OCI-LY7 (cell line): ENCODE data around the gene CDK14. TPM values are rescaled to one million over a fixed set of nuclear protein-coding genes. Genes with fewer than 3 reads are reported as not detected.

Experiments used
- BruUV-seq: library from RNA; stranded (reverse); fragments of 400-500 nt; replicated peaks from 2 replicates; lab custom pipeline; 2021; lab: Mats Ljungman, UMichigan
- CTCF ChIA-PET: fragments of 300-600 bp; sonication (Branson Sonifier 250); formaldehyde crosslinking; loops from one replicate; lab custom pipeline; 2022; ENCODE audit warnings: antibody characterized with exemption; ENCODE audit not compliant: unreplicated experiment; lab: Charles Lee
- POLR2A ChIA-PET: fragments of 300-600 bp; sonication (Branson Sonifier 250); formaldehyde crosslinking; loops from one replicate; lab custom pipeline; 2022; ENCODE audit warnings: antibody characterized with exemption; lab: Charles Lee
- DNase-seq: peaks from one replicate; pipeline ENCODE4 v3.0.0-alpha.2; 2015; ENCODE audit warnings: low spot score
- H2AFZ ChIP-seq: fragments of 200-600 bp; sonication (generic), shearing (Covaris generic); 2 replicates; pipeline ENCODE4 v1.6.1; 2014; ENCODE audit warnings: mild to moderate bottlenecking, antibody characterized with exemption, low read length, moderate library complexity
- H3K27ac ChIP-seq: fragments of 200-600 bp; sonication (generic); 2 replicates; pipeline ENCODE4 v1.5.1; 2014; ENCODE audit warnings: mixed run types, low read depth, mild to moderate bottlenecking, moderate library complexity, low read length, inconsistent platforms; ENCODE audit not compliant: poor library complexity, severe bottlenecking
- H3K36me3 ChIP-seq: fragments of 200-600 bp; sonication (generic); 2 replicates; pipeline ENCODE4 v1.6.1; 2014; ENCODE audit warnings: mild to moderate bottlenecking, antibody characterized with exemption, low read length, moderate library complexity, mixed read lengths; ENCODE audit not compliant: insufficient read depth
- H3K4me1 ChIP-seq: fragments of 200-600 bp; sonication (generic); 2 replicates; pipeline ENCODE4 v1.5.1; 2014; ENCODE audit warnings: mild to moderate bottlenecking, low read length; ENCODE audit not compliant: insufficient read depth, poor library complexity, severe bottlenecking
- H3K4me2 ChIP-seq: fragments of 200-600 bp; sonication (generic); 2 replicates; pipeline ENCODE4 v1.6.1; 2014; ENCODE audit warnings: mild to moderate bottlenecking, low read length
- H3K4me3 ChIP-seq: fragments of 200-600 bp; sonication (generic); 2 replicates; pipeline ENCODE4 v1.5.1; 2014; ENCODE audit warnings: mild to moderate bottlenecking, low read depth, low read length; ENCODE audit not compliant: poor library complexity, severe bottlenecking
- H3K79me2 ChIP-seq: fragments of 200-600 bp; sonication (generic); 2 replicates; pipeline ENCODE4 v1.6.1; 2016; ENCODE audit warnings: low read depth, mild to moderate bottlenecking, low read length, moderate library complexity, mixed read lengths; ENCODE audit not compliant: insufficient read depth
- H3K9me2 ChIP-seq: fragments of 200-600 bp; sonication (generic); 2 replicates; pipeline ENCODE4 v1.6.1; 2016; ENCODE audit warnings: mild to moderate bottlenecking, low read length, mixed read lengths; ENCODE audit not compliant: insufficient read depth
- H3K9me3 ChIP-seq: fragments of 200-600 bp; sonication (generic); 2 replicates; pipeline ENCODE4 v1.6.1; 2014; ENCODE audit warnings: mild to moderate bottlenecking, mixed run types, low read length, mixed read lengths
- H4K20me1 ChIP-seq: fragments of 200-600 bp; sonication (generic); 2 replicates; pipeline ENCODE4 v1.6.1; 2014; ENCODE audit warnings: mild to moderate bottlenecking, antibody characterized with exemption, low read length, moderate library complexity, mixed read lengths; ENCODE audit not compliant: insufficient read depth
- EZH2phosphoT487 ChIP-seq: fragments of 200-600 bp; sonication (generic); IDR thresholded peaks from 2 replicates; pipeline ENCODE4 v1.6.1; 2018; ENCODE audit warnings: low read depth, borderline replicate concordance, mild to moderate bottlenecking, mixed run types, antibody characterized with exemption, low read length, moderate library complexity, mixed read lengths
- intact Hi-C: fragments of 100-400 bp; cut with micrococcal nuclease; formaldehyde crosslinking; loops from one replicate; pipeline ENCODE4 v1.10.0; 2022; ENCODE audit not compliant: unreplicated experiment
- total RNA-seq, 2 experiments: library from RNA; depleted of rRNA in 1 of 2; stranded (reverse); fragments of >200 nt in 1 of 2; shearing (Covaris generic) in 1 of 2; gene quantifications; 2 replicates each; pipeline ENCODE4 v1.2.3, GENCODE V29; 2014 to 2022
- TF ChIP-seq, protein P1 (sequence below): fragments of 200-600 bp; sonication (generic); conservative IDR thresholded peaks from 2 replicates; pipeline ENCODE4 v1.5.1; 2014; ENCODE audit warnings: mild to moderate bottlenecking, antibody characterized with exemption, low read length, moderate library complexity, mixed read lengths

The CDK14 gene
- total RNA-seq, 2 experiments from 2014 or later, result 90.7 to 111 TPM

- Histone ChIP-seq H4K20me1 (peaks cover 3% of the 10 kb centered on the region; the same call in 1 of the 2 replicates), H3K36me3 (peaks cover 22% of the 10 kb centered on the region), H3K4me3 (no peak overlapping the region), H3K27ac (no peak overlapping the region), H3K79me2 (no peaks in the 10 kb centered on the region), H3K9me2 (no peaks in the 10 kb centered on the region), H2AFZ (no peak overlapping the region), H3K4me1 (peaks cover 10% of the 10 kb centered on the region), H3K9me3 (no peaks in the 10 kb centered on the region), H3K4me2 (no peak overlapping the region)
- CTCF ChIA-PET, result no interaction called here
- no peak for DNase-seq
- POLR2A ChIA-PET, result interaction anchor here (1.1 kb wide), 1 partner anchor 206 kb away, joined by 3 read pairs; no protein-coding TSS in a partner anchor
- TF ChIP-seq, protein P1, sequence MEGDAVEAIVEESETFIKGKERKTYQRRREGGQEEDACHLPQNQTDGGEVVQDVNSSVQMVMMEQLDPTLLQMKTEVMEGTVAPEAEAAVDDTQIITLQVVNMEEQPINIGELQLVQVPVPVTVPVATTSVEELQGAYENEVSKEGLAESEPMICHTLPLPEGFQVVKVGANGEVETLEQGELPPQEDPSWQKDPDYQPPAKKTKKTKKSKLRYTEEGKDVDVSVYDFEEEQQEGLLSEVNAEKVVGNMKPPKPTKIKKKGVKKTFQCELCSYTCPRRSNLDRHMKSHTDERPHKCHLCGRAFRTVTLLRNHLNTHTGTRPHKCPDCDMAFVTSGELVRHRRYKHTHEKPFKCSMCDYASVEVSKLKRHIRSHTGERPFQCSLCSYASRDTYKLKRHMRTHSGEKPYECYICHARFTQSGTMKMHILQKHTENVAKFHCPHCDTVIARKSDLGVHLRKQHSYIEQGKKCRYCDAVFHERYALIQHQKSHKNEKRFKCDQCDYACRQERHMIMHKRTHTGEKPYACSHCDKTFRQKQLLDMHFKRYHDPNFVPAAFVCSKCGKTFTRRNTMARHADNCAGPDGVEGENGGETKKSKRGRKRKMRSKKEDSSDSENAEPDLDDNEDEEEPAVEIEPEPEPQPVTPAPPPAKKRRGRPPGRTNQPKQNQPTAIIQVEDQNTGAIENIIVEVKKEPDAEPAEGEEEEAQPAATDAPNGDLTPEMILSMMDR, result no peak
- no peak for TF ChIP-seq EZH2phosphoT487
- BruUV-seq, result no TSS peak
- intact Hi-C loops, result no loop called here
These were observed 487.9 kb downstream of the CDK14 start for GRCh38 chr7:91083855-91084644.

DNA sequence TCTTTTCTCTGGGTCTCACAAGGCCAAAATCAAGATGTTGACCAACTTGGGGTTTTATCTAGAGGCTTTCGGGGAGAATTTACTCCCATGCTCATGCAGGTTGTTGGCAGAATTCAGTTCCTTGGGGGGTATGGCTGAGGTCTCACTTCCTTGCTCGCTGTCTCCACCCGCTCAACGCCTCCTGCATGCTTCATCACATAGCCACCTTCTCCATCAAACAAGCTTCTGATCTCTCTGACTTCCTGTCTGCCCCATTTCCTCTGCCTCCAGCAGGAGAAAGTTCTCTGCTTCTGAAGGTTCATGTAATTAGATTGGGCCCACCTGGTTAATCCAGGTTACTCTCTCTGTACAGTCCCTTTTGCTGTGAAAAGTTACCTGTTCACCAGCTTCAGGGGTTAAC, 489.1 kb downstream of the CDK14 start:
- no peaks in the 10 kb centered on the region for H3K79me2 ChIP-seq
- no peak overlapping the region for H2AFZ ChIP-seq
- H3K9me3 ChIP-seq, result no peaks in the 10 kb centered on the region
- peaks cover 10% of the 10 kb centered on the region for H3K4me1 ChIP-seq
- H3K27ac ChIP-seq, result no peak overlapping the region
- ChIA-PET CTCF (no interaction called here), POLR2A (interaction anchor here (1.1 kb wide), 1 partner anchor 208 kb away, joined by 3 read pairs; no protein-coding TSS in a partner anchor)
- DNase-seq, result no peak
- H3K4me3 ChIP-seq, result no peak overlapping the region
- peaks cover 22% of the 10 kb centered on the region for H3K36me3 ChIP-seq
- TF ChIP-seq EZH2phosphoT487, result no peak
- TF ChIP-seq, protein P1, result no peak
- no peaks in the 10 kb centered on the region for H3K9me2 ChIP-seq
- intact Hi-C loops, result no loop called here
- H4K20me1 ChIP-seq, result peaks cover 3% of the 10 kb centered on the region; the same call in 1 of the 2 replicates
- H3K4me2 ChIP-seq, result no peak overlapping the region
- BruUV-seq, result no TSS peak

DNA sequence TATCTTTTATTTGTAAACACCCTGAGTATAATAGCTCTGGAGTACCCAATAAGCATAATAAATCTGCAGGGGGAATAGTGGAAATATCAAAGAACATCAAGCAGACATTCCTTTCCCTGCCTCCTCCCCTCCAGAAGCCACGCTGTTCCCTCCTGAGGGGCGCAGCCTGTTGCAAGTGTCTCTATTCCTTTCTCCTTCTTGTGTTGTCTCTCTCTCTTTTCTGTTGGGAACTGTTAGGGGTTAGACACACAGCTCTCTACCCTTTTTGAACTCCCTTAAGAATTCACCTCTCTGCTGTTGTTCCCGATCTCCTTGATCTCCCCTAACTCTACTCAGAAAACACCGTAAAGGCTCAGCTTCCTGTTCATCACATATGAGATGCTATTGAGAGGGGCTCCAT, 490.1 kb downstream of the CDK14 start:
- intact Hi-C loops, result no loop called here
- no peak overlapping the region for H3K4me2 ChIP-seq
- no peak for DNase-seq
- POLR2A ChIA-PET, result no interaction called here
- peaks cover 10% of the 10 kb centered on the region for H3K4me1 ChIP-seq
- H3K36me3 ChIP-seq, result peaks cover 22% of the 10 kb centered on the region
- no peaks in the 10 kb centered on the region for H3K9me3 ChIP-seq
- H3K79me2 ChIP-seq, result no peaks in the 10 kb centered on the region
- CTCF ChIA-PET, result no interaction called here
- H3K9me2 ChIP-seq, result no peaks in the 10 kb centered on the region
- H3K27ac ChIP-seq, result no peak overlapping the region
- TF ChIP-seq, protein P1, result no peak
- no peak for TF ChIP-seq EZH2phosphoT487
- no peak overlapping the region for H3K4me3 ChIP-seq
- no peak overlapping the region for H2AFZ ChIP-seq
- H4K20me1 ChIP-seq, result peaks cover under 1% of the 10 kb centered on the region; the same call in 1 of the 2 replicates
- no TSS peak for BruUV-seq
